A673 (cell line): ENCODE measurements around the gene MEGF6.

Experiments
- CTCF ChIP-seq: fragments of 300-800, 200-600 bp; sonication (generic); conservative IDR thresholded peaks from 2 replicates; pipeline ENCODE4 v1.5.1; 2017; ENCODE audit warnings: low read depth, mild to moderate bottlenecking, antibody characterized with exemption, low read length, moderate library complexity, mixed read lengths
- EZH2 ChIP-seq: fragments of 200-600 bp; sonication (generic); IDR thresholded peaks from 2 replicates; pipeline ENCODE4 v1.6.1; 2017; ENCODE audit warnings: borderline replicate concordance, low read depth, mild to moderate bottlenecking, mixed read lengths, antibody characterized with exemption, low read length; ENCODE audit not compliant: poor library complexity, severe bottlenecking

- no peak for TF ChIP-seq CTCF
- TF ChIP-seq EZH2, result no peak
These were observed 111.7 kb downstream of the MEGF6 start for GRCh38 chr1:3499611-3500010.
